ENCODE results near the gene CADPS.

CADPS gene

GRCh38 chr3:62451211-62451887 is 423.9 kb downstream of the CADPS start:
- TF ChIP-seq CTCF (IDR thresholded peaks at IDR 0.05; ENCODE audit: low read depth, low read length), result no peak

GRCh38 chr3:62446337-62446940 is 428.8 kb downstream of the CADPS start:
- no peak for DNase-seq (ENCODE audit: extremely low read depth, low read depth)
- TF ChIP-seq CTCF (IDR thresholded peaks at IDR 0.05; ENCODE audit: low read depth, low read length), result no peak

More at GRCh38 chr3:62451211-62451887, 423.9 kb downstream of the CADPS start:
- no peak for DNase-seq (ENCODE audit: extremely low read depth, low read depth)

GRCh38 chr3:62445275-62445674 is 429.9 kb downstream of the CADPS start:
- DNase-seq (ENCODE audit: extremely low read depth, low read depth), result no peak
- no peak for TF ChIP-seq CTCF (IDR thresholded peaks at IDR 0.05; ENCODE audit: low read depth, low read length)

- no peak for DNase-seq (ENCODE audit: extremely low read depth, low read depth)
- no peak for TF ChIP-seq CTCF (IDR thresholded peaks at IDR 0.05; ENCODE audit: low read depth, low read length)
These were observed 435.2 kb downstream of the CADPS start for GRCh38 chr3:62439978-62440377.

DNA sequence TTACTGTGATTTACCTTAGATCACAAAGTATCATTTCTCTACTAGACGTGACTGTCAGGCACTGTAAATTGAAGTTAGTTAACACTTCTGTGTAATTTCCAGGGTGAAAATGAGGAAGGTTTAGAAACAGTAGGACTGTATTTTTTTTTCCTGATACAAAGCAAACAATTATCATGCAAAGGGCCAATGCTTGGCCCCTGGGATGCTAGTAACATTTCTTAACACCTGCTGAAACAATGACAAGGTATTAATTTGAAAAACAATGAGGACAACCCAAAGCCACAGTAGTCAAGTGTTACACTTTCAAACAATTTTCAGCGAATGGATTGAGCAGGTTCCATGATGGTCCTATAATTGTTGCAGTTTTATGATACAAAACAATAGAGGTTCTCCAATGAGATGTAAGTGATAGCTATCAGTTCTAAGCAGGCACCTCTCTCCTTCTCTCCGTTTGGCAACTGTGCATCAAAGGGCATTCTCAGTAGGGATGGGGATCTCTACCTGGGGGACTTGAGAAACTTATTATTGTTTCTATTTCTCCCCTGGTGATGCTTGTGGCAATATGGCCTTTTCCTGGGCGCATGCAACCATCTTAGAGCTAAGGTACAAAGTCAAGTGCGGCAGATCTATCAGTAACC is 435.9 kb downstream of the CADPS start:
- no peak for TF ChIP-seq CTCF (IDR thresholded peaks at IDR 0.05; ENCODE audit: low read depth, low read length)
- no peak for DNase-seq (ENCODE audit: extremely low read depth, low read depth)

DNA sequence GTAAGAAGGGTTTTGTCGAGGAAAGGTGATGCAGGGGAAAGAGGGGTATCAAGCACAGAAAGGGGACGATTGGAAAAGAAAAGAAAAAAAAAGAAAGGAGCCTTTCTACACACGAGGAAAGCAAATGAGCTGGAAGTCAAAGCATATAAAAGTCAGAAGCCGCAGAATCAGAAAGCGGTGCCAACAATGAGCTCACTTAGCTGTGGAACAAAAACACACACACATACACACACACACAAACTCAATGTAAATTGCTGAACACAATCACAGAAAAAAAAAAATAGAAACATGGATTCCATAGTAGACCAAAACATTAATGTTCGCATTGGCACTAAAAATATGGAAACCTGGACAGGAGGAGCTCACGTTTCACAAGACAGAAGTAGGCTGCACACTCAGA is 438.4 kb downstream of the CADPS start:
- no peak for DNase-seq (ENCODE audit: extremely low read depth, low read depth)
- TF ChIP-seq CTCF (IDR thresholded peaks at IDR 0.05; ENCODE audit: low read depth, low read length), result no peak

GRCh38 chr3:62433396-62433795 is 441.8 kb downstream of the CADPS start:
- DNase-seq (ENCODE audit: extremely low read depth, low read depth), result no peak
- TF ChIP-seq CTCF (IDR thresholded peaks at IDR 0.05; ENCODE audit: low read depth, low read length), result no peak
